DND-41 (cell line): ENCODE results near the gene B3GNT8.

Experiments
- ATAC-seq: fragments of 200-7000 bp; cut with Tn5 transposase; 3 replicates; pipeline ENCODE4 v1.9.1; 2021; ENCODE audit warnings: low read depth; ENCODE audit not compliant: insufficient read depth
- DNase-seq: peaks from one replicate; pipeline ENCODE4 v3.0.0-alpha.2; 2020
- H2AFZ ChIP-seq: 2 replicates; pipeline ENCODE4 v1.6.0; 2012; ENCODE audit warnings: low read depth, low read length
- H3K27ac ChIP-seq: 2 replicates; pipeline ENCODE4 v1.5.1; 2012; ENCODE audit warnings: low read length, inconsistent platforms
- H3K27me3 ChIP-seq: fragments of 200-600 bp; sonication (generic); 2 replicates; pipeline ENCODE4 v1.6.0; 2012; ENCODE audit warnings: low read length, mild to moderate bottlenecking, inconsistent platforms; ENCODE audit not compliant: insufficient read depth, poor library complexity
- H3K36me3 ChIP-seq: 2 replicates; pipeline ENCODE4 v1.5.1; 2012; ENCODE audit warnings: low read length, inconsistent platforms; ENCODE audit not compliant: insufficient read depth
- H3K4me1 ChIP-seq: 2 replicates; pipeline ENCODE4 v1.5.1; 2012; ENCODE audit warnings: mild to moderate bottlenecking, low read length; ENCODE audit not compliant: insufficient read depth
- H3K4me2 ChIP-seq: 2 replicates; pipeline ENCODE4 v1.6.0; 2012; ENCODE audit warnings: mild to moderate bottlenecking, moderate library complexity, low read length, inconsistent platforms; ENCODE audit not compliant: insufficient read depth
- H3K4me3 ChIP-seq, 2 experiments: fragments of 200-600 bp in 1 of 2; shearing (Covaris generic) in 1 of 2; 2 replicates each; pipeline ENCODE4 v1.5.1; 2012 to 2016; ENCODE audit warnings: inconsistent platforms in 2 of 2, low read length in 2 of 2, mild to moderate bottlenecking in 2 of 2, low read depth in 1 of 2, moderate library complexity in 1 of 2
- H3K79me2 ChIP-seq: 2 replicates; pipeline ENCODE4 v1.6.0; 2012; ENCODE audit warnings: low read length, inconsistent platforms; ENCODE audit not compliant: insufficient read depth
- H3K9ac ChIP-seq: 2 replicates; pipeline ENCODE4 v1.6.0; 2012; ENCODE audit warnings: low read depth, mild to moderate bottlenecking, inconsistent platforms, low read length, moderate library complexity
- H3K9me3 ChIP-seq: 2 replicates; pipeline ENCODE4 v1.5.1; 2012; ENCODE audit warnings: low read length, moderate library complexity, mild to moderate bottlenecking, inconsistent platforms; ENCODE audit not compliant: insufficient read depth, severe bottlenecking
- H4K20me1 ChIP-seq: 2 replicates; pipeline ENCODE4 v1.6.0; 2012; ENCODE audit warnings: low read length; ENCODE audit not compliant: insufficient read depth
- EZH2 ChIP-seq: IDR thresholded peaks from 3 replicates; pipeline ENCODE4 v1.6.1; 2012; ENCODE audit warnings: borderline replicate concordance, low read depth, mild to moderate bottlenecking, moderate library complexity, low read length, inconsistent platforms; ENCODE audit not compliant: severe bottlenecking
- TF ChIP-seq, protein P1 (sequence below): IDR thresholded peaks from 2 replicates; pipeline ENCODE4 v1.5.1; 2012; ENCODE audit warnings: borderline replicate concordance, low read length, moderate library complexity, mild to moderate bottlenecking; ENCODE audit not compliant: poor library complexity, severe bottlenecking; ENCODE audit errors: extremely low read depth

Gene B3GNT8

DNA sequence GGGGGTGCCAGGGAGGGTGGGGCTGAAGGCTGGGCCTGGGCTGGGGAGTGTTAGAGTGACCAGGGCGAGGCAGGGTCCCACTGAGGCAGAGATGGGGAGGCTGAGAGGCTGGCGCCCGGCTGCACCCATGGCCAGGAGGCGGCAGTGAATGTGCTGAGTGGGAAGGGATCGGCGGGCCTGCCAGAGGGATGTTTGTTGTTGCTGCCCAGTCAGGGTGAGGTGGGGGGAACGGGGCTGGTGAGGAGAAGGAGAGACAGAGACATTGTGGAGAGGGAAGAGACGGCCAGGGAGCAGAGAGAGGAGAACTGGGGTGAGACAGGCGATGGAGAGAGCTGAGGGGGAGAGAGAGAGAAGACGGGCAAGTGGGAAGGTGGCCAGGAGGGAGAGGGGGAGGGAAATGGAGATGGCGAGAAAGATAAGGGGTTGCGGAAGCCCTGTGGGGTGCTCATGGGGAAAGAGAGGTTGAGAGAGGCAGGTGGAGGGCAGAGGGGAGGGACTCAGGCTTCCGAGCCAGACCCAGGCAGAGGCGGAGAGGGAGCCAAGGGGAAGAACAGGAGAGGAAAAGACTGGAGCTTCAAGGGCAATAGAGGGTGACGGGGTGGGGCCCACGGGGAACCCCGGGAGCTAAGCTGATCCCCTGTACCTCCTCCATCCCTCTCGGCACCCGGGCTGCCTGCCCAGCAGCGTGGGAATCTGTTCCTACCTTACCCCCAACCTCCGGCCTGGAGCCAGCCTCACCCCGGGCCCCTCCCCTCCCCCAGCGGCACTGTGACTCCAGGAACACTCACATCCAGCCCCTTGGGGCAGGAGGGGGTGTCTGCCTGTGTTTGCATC is 690 bp upstream of the B3GNT8 start:
- no peak overlapping the region for H3K4me2 ChIP-seq
- no peaks in the 10 kb centered on the region for H3K4me1 ChIP-seq
- H3K4me3 ChIP-seq, result no peak overlapping the region
- no peaks in the 10 kb centered on the region for H3K9me3 ChIP-seq
- peaks cover 4% of the 10 kb centered on the region; the same call in 1 of the 2 replicates for H4K20me1 ChIP-seq
- ATAC-seq (peak; percentile 55), DNase-seq (peak; percentile 48)
- no peak overlapping the region for H3K9ac ChIP-seq
- H3K79me2 ChIP-seq, result no peaks in the 10 kb centered on the region
- H3K27me3 ChIP-seq, result no peaks in the 10 kb centered on the region
- TF ChIP-seq, protein P1, sequence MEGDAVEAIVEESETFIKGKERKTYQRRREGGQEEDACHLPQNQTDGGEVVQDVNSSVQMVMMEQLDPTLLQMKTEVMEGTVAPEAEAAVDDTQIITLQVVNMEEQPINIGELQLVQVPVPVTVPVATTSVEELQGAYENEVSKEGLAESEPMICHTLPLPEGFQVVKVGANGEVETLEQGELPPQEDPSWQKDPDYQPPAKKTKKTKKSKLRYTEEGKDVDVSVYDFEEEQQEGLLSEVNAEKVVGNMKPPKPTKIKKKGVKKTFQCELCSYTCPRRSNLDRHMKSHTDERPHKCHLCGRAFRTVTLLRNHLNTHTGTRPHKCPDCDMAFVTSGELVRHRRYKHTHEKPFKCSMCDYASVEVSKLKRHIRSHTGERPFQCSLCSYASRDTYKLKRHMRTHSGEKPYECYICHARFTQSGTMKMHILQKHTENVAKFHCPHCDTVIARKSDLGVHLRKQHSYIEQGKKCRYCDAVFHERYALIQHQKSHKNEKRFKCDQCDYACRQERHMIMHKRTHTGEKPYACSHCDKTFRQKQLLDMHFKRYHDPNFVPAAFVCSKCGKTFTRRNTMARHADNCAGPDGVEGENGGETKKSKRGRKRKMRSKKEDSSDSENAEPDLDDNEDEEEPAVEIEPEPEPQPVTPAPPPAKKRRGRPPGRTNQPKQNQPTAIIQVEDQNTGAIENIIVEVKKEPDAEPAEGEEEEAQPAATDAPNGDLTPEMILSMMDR, result no peak
- no peak for TF ChIP-seq EZH2
- peaks cover 51% of the 10 kb centered on the region for H3K36me3 ChIP-seq
- no peak overlapping the region for H2AFZ ChIP-seq
- no peak overlapping the region for H3K27ac ChIP-seq

DNA sequence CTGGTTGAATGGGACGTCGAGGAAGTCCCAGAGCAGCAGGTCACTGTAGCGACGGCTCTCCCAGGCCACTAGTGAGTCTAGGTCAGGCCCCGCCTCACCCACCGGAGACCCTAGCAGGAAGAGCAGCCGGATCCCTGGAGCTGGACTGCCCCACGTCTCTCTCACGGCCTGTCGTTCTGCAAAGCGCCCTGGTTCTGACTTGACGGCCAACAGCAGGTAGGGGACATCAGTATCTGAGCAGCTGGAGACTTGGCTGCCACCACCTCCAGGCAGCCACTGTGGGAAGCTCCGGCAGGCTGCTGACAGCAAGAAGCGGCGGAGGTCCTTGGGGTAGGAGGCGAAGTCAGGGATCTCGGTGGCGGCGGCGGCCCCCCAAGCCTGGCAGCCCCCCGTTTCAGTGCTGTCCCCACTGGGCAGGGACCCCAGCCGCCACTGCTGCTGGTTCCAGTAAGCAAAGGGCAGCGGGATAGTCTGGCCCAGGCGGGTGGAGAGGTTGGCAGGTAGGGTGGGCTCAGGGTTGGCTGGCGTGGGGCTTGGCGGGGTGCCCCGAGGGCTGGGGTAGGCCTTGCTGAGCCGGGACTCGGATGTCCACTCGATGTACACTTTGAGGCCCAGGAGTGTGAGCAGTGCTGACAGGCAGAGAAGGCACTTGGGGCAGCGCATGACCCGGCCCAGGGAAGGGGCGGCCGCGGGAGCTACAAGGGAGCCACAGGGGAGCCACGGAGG is 895 bp downstream of the B3GNT8 start:
- H3K36me3 ChIP-seq, result peaks cover 48% of the 10 kb centered on the region
- no peaks in the 10 kb centered on the region for H3K4me1 ChIP-seq
- no peak overlapping the region for H3K9ac ChIP-seq
- DNase-seq, result no peak
- H3K4me3 ChIP-seq, result no peak overlapping the region
- TF ChIP-seq, protein P1, result no peak
- no peak for TF ChIP-seq EZH2
- H3K27ac ChIP-seq, result no peak overlapping the region
- peaks cover 4% of the 10 kb centered on the region; the same call in 1 of the 2 replicates for H4K20me1 ChIP-seq
- no peak overlapping the region for H2AFZ ChIP-seq
- no peak overlapping the region for H3K4me2 ChIP-seq
- no peaks in the 10 kb centered on the region for H3K27me3 ChIP-seq
- H3K9me3 ChIP-seq, result no peaks in the 10 kb centered on the region
- no peaks in the 10 kb centered on the region for H3K79me2 ChIP-seq
- ATAC-seq, result no peak

DNA sequence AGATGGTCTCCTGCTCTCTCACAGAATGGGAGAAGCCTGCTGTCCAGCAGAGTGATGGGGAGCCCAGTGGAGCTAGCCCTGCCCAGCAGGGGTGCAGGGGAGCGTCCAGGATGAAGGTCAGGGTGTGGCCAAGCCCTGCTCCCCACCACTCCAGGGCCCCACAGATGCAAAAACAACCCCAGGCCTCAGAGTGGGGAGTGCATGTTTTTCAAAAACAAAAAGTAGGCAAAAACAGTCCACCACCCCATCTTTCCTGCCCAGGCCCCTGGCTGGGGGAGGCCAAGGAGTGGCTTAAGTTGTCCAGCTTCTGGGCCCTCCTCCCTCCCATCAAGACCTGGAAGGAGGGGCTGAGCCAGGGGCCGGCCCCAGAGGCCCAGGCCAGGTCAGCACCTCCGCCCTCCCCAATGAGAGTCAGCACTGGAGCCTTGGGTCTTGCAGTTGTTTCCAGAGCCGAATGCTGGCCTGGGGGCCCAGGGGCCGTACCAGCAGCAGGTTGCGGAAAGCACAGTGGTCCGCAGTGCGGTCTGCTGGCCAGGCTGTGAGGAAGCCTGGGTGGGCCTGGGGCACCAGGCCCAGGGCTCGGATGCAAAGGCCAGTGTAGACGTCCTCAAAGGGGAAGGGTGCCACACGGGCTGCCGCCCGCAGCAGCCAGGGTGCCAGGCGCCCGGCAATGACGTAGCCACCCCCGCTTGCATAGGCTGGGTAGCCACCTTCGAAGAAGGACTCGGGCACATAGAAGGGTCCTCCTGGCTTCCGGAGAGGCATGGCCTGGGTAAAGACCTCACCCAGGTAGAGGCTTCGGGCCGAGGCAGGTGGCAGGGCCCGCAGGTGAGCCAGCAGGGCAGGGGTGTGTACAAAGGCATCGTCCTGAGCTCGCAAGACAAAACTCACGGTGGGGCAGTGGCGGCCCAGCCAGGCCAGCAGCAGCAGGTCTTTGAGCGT is 1.7 kb downstream of the B3GNT8 start:
- Histone ChIP-seq H3K27me3 (no peaks in the 10 kb centered on the region), H4K20me1 (peaks cover 4% of the 10 kb centered on the region; the same call in 1 of the 2 replicates), H3K79me2 (no peaks in the 10 kb centered on the region), H2AFZ (no peak overlapping the region), H3K9ac (no peak overlapping the region), H3K36me3 (peaks cover 41% of the 10 kb centered on the region), H3K4me3 (no peak overlapping the region), H3K27ac (no peak overlapping the region), H3K4me2 (no peak overlapping the region), H3K9me3 (no peaks in the 10 kb centered on the region), H3K4me1 (no peaks in the 10 kb centered on the region)
- no peak for TF ChIP-seq EZH2
- TF ChIP-seq, protein P1, result no peak
- ATAC-seq, result no peak
- no peak for DNase-seq
